ENCODE data around the gene FAM204A.

FAM204A gene

DNA sequence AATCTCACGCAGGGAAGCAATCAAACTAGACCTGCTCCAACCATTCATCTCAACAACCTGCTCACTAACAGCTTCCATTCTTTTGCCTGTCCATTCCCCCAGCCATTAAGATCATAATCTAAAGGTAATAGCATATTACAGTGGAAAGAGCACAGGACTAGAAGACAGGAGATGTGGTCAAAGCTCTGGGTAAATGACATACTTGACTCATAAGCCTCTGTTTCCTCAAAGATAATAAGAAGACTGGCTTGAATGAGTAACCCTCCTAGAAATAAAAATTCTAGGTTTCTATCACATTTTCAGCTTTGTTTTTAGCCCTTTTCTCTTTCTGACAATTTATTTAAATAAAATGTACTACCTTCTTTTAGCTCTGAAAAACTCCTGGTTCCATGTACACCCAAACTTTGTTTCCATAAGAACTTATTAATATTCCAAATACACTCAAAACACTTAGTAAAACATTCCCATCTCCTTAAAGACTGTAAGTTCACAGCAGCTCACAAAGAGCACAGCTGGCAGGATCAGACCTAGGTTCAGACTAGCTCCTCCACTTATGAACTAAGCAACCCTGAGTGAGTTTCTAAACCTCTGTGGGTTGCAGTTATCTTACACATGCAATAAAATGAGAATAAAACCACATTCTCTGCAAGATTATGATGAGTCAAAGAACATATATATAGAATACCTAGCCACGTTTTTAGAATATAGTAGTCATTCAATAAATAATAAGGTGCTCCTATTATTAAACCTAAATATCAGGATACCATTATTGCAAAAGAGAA, 11.6 kb downstream of the FAM204A start:
- DNase-seq: no peak

DNA sequence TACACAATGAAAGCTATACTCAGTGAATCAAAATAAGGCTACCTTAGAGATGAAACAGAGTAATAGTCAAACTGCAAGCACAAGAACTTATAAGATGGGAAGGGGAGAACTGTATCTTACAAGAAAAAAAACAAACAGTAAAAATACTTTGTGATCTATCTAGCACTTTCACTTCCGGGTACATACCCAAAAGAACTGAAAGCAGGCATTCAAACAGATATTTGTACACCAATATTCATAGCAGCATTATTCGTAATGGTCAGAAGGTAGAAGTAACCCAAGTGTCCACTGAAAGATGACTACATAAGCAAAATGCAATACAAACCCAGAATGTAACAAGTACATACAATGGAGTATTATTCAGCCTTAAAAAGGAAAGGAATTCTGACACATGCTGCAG, 18.0 kb downstream of the FAM204A start:
- DNase-seq: no peak

- no peak for DNase-seq
These were observed 20.2 kb downstream of the FAM204A start for GRCh38 chr10:118321724-118322575.

DNA sequence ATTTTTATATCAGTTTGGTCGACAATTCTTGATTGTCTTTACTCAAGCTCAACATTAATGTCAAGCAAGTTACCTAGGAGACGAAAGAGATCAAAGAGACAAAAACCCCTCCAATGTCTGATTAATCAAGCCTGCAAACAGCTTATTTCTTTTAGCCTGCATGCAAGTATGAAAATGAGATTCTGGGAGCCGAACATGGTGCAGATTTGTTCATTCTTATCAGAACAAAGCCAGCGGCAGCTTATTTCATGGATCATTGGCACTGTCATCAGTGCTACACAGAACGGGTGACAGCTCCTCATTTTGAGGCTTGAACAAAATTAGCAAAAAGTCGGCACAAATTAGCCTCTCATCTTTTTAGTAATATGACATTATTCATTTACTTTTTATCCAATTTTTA, 26.5 kb downstream of the FAM204A start:
- no peak for DNase-seq

- no peak for DNase-seq
These were observed 27.2 kb downstream of the FAM204A start for GRCh38 chr10:118314882-118315281.

GRCh38 chr10:118311505-118311904, 30.6 kb downstream of the FAM204A start:
- no peak for DNase-seq

- DNase-seq: no peak
These were observed 31.3 kb downstream of the FAM204A start for GRCh38 chr10:118310822-118311221.

GRCh38 chr10:118309911-118310310, 32.2 kb downstream of the FAM204A start:
- DNase-seq: no peak

DNA sequence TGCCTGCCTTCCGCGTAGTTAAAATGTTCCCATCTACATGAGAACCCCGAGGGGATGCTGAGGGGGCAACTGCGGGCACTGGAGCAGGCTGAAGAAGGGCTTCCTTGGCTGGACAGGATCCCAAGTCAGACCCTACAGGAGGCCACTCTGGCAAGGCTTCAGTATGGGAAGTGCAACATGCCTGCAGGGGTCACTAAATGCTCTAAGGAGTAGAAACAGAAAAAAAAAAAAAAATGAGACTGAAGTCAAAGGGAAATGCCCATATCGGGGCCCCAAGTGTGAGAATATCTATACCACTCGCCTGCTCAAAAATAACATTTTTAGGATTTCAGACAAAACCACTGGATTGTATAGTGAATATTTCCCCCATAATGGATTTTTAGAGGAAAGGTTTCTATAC, 33.5 kb downstream of the FAM204A start:
- no peak for DNase-seq

DNA sequence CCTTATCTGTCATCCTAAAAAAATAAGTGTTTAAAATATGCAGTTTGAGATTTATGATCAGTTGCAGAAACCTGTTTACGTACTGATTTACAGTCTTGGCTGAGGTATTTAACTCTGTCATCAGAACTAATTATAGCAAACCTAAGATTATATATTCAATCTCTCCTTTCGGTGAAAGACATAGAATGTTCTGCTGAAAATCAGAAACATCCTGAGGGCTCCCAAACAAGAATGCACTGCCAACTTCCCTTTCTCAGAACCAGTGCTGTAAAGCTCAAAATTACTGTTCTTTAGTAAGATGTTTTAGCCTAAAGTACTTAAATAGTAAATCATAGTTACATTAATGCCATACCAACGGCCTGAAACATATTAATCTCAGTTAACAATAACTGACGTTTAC, 34.3 kb downstream of the FAM204A start:
- no peak for DNase-seq

DNA sequence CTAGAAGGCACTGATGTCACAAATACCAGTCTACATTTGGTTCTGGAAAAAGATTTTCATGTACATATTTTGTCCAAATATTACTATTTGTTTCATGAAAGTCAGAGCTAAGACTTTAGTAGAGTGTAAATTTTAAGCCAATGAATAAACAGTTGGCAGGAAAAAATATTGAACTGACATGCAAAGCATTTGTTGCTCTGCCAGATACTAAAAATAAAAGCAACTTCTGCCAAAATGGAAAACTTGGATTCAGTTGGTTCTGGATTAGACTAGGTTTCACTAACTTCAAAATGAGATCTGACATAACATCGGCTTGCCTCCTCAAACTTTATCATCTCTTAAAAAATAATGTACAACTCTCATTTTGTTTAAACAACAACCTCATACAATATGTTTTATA, 34.9 kb downstream of the FAM204A start:
- DNase-seq: no peak

DNA sequence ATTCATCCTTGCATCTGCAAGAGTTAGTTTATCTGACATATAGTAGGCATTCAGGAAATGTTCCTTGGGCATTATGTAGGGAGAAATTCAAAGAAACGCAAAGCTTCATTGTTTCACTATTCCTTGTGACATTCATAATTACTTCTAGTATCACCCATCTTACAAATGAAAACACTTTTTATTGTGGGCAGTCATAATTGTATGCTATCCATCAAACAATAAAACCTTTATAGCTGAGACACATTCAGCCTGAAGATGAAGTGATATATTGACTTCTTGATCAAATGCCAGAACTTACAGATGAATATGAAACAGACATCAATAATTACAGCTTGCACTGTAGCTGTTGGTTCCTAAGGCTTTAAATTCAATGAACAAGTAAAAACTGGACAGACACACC, 36.4 kb downstream of the FAM204A start:
- DNase-seq: no peak

DNA sequence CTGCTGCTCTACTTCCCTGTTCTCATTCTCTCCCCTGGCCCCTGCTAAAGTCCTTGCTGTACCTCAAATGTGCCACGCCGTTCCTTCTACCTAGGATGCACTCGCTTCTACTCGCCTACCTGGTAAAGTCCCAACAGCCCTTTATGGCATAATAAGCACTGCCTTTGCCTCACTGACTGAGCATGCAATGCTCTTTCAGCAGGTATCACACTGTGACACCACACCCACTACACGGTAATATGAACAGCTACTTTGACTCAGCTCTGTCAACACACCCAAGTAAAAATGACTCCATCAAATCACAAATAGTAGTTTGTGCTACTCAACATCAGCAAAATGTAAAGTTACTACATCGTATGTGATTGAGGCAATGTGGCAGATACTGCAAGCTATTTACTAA, 37.6 kb downstream of the FAM204A start:
- DNase-seq: no peak

DNA sequence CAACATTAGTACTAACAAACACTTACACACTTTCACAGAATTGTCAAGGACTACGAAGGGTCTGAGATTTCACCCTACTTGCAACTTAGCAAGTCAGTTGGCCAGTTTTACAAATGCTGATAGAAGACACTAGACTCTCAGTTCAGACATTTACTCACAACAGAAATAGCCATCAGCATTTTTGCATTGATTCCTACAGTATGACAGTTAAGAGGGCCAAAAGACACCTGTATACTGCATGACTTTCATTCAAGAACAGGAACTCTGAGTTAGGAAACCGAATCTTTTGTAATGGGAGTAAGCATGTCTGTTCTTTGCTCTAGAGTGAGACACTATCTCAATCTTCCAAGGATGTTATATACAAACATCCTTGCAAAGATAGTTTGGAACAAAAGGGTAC, 40.9 kb downstream of the FAM204A start:
- no peak for DNase-seq

DNA sequence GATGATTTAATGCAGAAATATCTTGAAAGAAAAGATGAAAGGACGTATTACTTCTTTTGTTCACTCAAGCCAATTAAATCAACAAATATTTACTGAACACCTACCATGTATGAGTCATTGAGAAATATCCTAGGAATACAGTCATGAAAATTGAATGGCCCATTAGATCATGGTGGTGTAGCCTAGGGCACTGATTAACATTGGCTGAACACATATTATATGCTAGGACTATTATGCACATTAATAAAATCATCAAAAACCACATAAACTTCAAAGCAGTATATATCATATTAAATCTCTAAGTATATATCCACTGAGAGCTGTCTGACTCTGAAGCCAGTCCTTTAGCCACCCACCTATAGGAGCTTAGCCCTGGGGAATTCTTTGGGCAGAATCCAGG, 41.8 kb downstream of the FAM204A start:
- no peak for DNase-seq

- DNase-seq: no peak
These were observed 43.3 kb downstream of the FAM204A start for GRCh38 chr10:118298787-118299186.

DNA sequence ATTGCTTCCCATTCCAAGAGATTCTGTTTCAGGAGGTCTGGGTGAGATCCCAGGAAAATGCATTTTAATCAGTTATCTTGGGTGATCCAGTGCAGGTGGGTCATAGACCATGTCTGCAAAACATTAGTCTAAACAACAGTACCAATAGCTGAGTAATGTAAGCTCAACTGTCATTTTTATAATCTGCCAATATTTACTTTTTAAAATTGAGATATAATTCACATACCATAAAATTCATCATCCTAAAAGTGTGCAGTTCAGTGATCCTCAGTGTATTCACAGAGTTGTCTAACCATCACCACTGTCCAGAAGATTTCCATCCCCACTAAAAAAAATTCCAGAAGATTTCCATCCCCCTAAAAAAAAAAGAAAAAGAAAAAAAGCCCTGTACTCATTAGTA, 51.0 kb downstream of the FAM204A start:
- DNase-seq: no peak

DNA sequence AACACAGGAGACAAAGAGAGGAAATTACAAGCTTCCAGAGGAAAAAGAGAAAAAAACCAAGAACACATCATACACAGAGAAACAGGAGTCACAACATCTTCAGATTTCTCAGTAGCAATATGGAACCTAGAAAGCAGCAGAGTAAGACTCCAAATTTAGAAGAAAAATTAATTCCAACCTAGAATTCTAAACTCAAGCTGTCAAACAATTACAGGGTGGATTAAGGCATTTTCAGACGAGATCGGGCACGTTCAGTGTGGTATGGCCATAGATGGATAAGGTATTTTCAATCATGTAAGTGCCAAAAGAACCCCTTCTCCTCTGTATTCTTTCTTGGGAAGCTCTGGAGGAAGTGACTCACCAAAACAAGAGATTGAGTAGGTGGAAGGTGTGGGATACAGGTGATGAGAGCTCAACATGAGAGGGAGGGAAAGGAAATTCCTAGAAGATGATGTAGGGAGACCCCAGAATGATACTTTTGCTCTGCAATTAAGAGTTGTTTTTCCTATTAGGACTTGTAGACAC, 51.6 kb downstream of the FAM204A start:
- DNase-seq: no peak

DNA sequence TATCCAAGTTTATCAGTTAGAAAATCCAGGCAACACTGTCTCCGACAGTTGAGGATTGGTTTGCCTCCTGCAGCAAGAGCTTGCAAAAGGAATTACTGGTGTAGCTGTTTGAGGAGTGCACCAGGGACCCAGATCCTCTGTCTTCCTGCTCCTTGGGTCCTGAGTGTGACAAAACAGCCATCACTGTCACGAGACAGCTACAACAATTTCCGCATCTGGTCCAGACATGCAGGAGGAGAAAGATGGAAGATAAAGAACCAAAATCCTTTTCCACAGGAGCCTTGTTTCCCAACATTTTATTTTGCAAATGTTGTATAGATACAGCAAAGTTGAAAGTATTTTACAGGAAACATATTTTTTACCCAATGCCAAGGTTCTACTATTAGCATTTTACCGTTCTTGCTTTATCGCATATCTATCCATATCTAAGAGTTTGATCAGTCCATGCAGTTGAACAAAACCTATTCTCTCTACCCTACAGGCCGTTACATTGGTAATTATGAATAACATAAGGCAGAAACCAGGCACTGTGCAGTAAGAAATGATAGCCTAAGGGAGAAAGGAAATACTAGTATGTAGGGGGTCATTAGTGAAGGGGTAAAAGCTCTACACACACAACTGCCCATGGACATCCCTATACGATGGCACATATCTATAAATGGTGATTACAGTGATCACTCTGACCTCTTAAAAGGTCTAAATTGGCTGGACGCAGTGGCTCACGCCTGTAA, 54.9 kb downstream of the FAM204A start:
- no peak for DNase-seq

DNA sequence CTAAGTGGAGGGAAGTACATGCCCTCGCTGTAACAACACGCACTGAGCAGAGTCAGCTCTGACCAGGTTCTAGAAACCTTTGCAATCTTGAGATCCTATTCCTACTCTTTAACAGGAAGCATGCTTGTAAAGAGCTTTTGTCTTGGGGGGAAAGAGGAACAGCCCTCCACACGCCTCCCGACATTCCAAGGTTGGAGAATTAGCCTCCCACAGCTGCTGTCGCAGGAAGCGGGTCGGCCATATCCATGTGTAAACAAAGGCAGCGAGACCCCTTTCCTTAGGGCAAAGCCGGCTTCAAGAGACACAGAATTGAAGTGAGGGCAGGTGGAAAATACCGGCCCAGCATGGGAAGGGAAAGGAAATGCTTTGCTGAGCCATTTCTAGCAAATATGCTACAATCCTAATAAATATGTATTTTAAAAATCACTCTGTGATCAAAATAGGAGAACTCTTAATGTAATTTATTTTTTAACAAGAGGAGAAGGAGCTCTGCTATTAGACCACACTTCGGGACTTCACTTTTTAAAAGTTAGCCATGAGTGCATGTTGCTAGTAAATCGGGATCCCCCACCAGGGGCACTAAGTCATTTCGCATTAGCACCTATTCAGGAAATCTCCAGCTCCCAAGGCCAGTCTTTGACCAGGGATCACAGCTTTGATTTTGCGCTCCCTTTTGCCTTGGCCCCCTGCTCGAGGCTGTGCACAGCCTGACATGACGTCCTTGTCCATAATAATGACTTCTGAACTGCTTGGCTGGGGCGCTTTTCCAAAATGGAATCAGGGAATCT, 55.9 kb downstream of the FAM204A start:
- no peak for DNase-seq

GRCh38 chr10:118282670-118283069, 59.5 kb downstream of the FAM204A start:
- no peak for DNase-seq

- no peak for DNase-seq
These were observed 63.5 kb downstream of the FAM204A start for GRCh38 chr10:118278649-118279048.

- DNase-seq: no peak
These were observed 64.3 kb downstream of the FAM204A start for GRCh38 chr10:118277871-118278270.

Measured in GF-D8 (cell line).